Heart left ventricle (tissue), 16 donors: Measurements from ENCODE around the gene STARD7. TPM values are rescaled to one million over a fixed set of nuclear protein-coding genes. Genes with fewer than 3 reads are reported as not detected.
A peak's percentile ranks its signal among the peaks of the same experiment; 100 is the strongest.

Experiments
- ATAC-seq, 4 donors: fragments of 200-7000 bp; cut with Tn5 transposase; one replicate each; pipeline ENCODE4 v1.9.1; 2020 to 2022; ENCODE audit warnings: moderate library complexity in 4 of 4, mild to moderate bottlenecking in 3 of 4, moderate number of reproducible peaks in 1 of 4
- DNase-seq, 5 donors: peaks; one replicate each; pipeline ENCODE4 v3.0.0-alpha.2; 2020
- H3K27ac ChIP-seq, 12 donors: fragments of 200-600 bp; sonication (generic) in 4 of 12; one replicate each; pipeline versions ENCODE4 v1.5.0 to v1.8.0; 2016 to 2022; ENCODE audit warnings: mild to moderate bottlenecking in 2 of 12
- H3K27me3 ChIP-seq, 9 donors: fragments of 200-600 bp; sonication (generic) in 2 of 9; one replicate each; pipeline versions ENCODE4 v1.5.1 to v1.8.0; 2016 to 2022; ENCODE audit warnings: mild to moderate bottlenecking in 3 of 9
- H3K36me3 ChIP-seq, 9 donors: fragments of 200-600 bp; sonication (generic) in 2 of 9; one replicate each; pipeline versions ENCODE4 v1.5.0 to v1.8.0; 2018 to 2022; ENCODE audit warnings: mild to moderate bottlenecking in 2 of 9
- H3K4me1 ChIP-seq, 12 donors: fragments of 200-600 bp; sonication (generic) in 4 of 12; one replicate each; pipeline versions ENCODE4 v1.5.0 to v1.8.0; 2016 to 2022; ENCODE audit warnings: mild to moderate bottlenecking in 3 of 12
- H3K4me3 ChIP-seq, 12 donors: fragments of 200-600 bp; sonication (generic) in 4 of 12; one replicate each; pipeline versions ENCODE4 v1.5.0 to v1.8.0; 2017 to 2022; ENCODE audit warnings: mild to moderate bottlenecking in 9 of 12, moderate library complexity in 4 of 12
- H3K9me3 ChIP-seq, 12 donors: fragments of 200-600 bp; sonication (generic) in 4 of 12; one replicate each; pipeline versions ENCODE4 v1.5.0 to v1.8.0; 2016 to 2022; ENCODE audit warnings: mild to moderate bottlenecking in 1 of 12
- CTCF ChIP-seq, 12 donors: fragments of 200-600 bp; sonication (generic) in 4 of 12; IDR thresholded peaks; one replicate each; pipeline versions ENCODE4 v1.5.0 to v1.8.0; 2018 to 2022; ENCODE audit warnings: antibody characterized with exemption in 12 of 12, mild to moderate bottlenecking in 5 of 12
- POLR2A ChIP-seq, 2 donors: fragments of 450-650 bp; IDR thresholded peaks; one replicate each; pipeline ENCODE4 v1.6.1; 2017; ENCODE audit warnings: antibody characterized with exemption in 2 of 2, mild to moderate bottlenecking in 2 of 2, moderate library complexity in 2 of 2
- WGBS, 4 donors: extraction: QIAGEN DNeasy Blood & Tissue Kit in 2 of 4; methylation state at CpG; one replicate each; pipeline versions ENCODE4 v1.1.5 to v1.1.7; 2013 to 2018; 5-methylcytosine and 5-hydroxymethylcytosine counted together
- intact Hi-C, 10 donors: fragments of 100-400 bp; cut with DNase I; formaldehyde crosslinking; loops; one replicate each; pipeline versions ENCODE4 v1.11.1 to v1.14.2; 2022
- polyA plus RNA-seq, 2 donors: library from polyadenylated mRNA; stranded (reverse); fragments of 200-250 nt; gene quantifications; one replicate each; pipeline ENCODE4 v1.2.3, GENCODE V29; 2013
- total RNA-seq, 9 donors: library from RNA; depleted of rRNA in 2 of 9; stranded (reverse); fragments of >200 nt in 2 of 9; fragmentation: NEBNext Ultra II Directional in 3 of 9; extraction: Animal tissue kit (Norgen Biotek cat#: 25700) in 3 of 9; gene quantifications; one replicate each; pipeline versions ENCODE4 v1.1.0 to v1.2.4, GENCODE V29; 2016 to 2023
- donor health status: ischemic (EF 13 %, LVEDD 7.1; RV severe dilation, severe dysfunction).
- donor health status: healthy with polysubstance abuse.
- donor health status: DM: no; HTN: yes; CAD: no.
- donor health status: DM: no; HTN: no; CAD: no.
- donor health status: ischemic (EF 25% LVEDD 6.9; RV normal size, moderate dysfunction).
- donor health status: ischemic (EF 25% LVEDD 5.7; RV mildly dilated, moderate dysfunction).
- donor health status: healthy.
- donor health status: DM: yes; HTN: yes; CAD: no.
- donor health status: ischemic (EF 35%, LVEDD 5.7; RV mildly dilated, moderate dysfunction).
- donor health status: nonischemic (EF 11% LVEDD 7.7; RV severe dilation, severe dysfunction).
- donor health status: DM: yes; HTN: yes; CAD: no.
- donor health status: PGD.
- donor health status: ischemic (EF 29% LVEDD 5.4; RV normal size, mild dysfunction).
- donor health status: nonischemic (EF 23%, LVEDD 6.1; RV moderate dilation, normal function).

Gene STARD7
- total and polyA plus RNA-seq, 11 donors, result 58.3 to 526 (median 188) TPM

- DNase-seq (peak in 2 of 5 donors; percentile 9 to 32), ATAC-seq (no peak)
- H3K4me1 ChIP-seq, result peaks cover 0 to under 1% (median 0%) of the 10 kb centered on the region in 12 donors
- H3K36me3 ChIP-seq, result no peaks in the 10 kb centered on the region
- no peak overlapping the region for H3K27ac ChIP-seq
- no peak for TF ChIP-seq CTCF (IDR thresholded peaks at IDR 0.05)
- TF ChIP-seq POLR2A (IDR thresholded peaks at IDR 0.05), result no peak
- no peaks in the 10 kb centered on the region for H3K9me3 ChIP-seq
- intact Hi-C loops, result loop anchor here in 9 of 10 donors (2.0 to 10.0 kb wide), 11 partner anchors 35 to 370 kb away; partner anchors contain the start of genes NEURL3 (in 7 of the 9), TMEM127 (in 3 of the 9) and CIAO1 (in 2 of the 9)
- H3K27me3 ChIP-seq, result peaks cover 0 to 9% (median 0%) of the 10 kb centered on the region in 9 donors
- no peak overlapping the region for H3K4me3 ChIP-seq
- 72 to 84% (median 82%) methylated on average over 15 of the region's 15 CpGs for WGBS, 4 donors
Observed at GRCh38 chr2:96137321-96138178, 71.1 kb downstream of the STARD7 start.

- 72 to 88% (median 82%) methylated on average over 8 of the region's 8 CpGs for WGBS, 4 donors
- H3K9me3 ChIP-seq, result no peaks in the 10 kb centered on the region
- peaks cover 0 to 9% (median 0%) of the 10 kb centered on the region in 9 donors for H3K27me3 ChIP-seq
- no peaks in the 10 kb centered on the region for H3K4me1 ChIP-seq
- H3K27ac ChIP-seq, result no peak overlapping the region
- DNase-seq, result peak in 1 of 5 donors; percentile 37
- H3K36me3 ChIP-seq, result no peaks in the 10 kb centered on the region
- no peak for TF ChIP-seq CTCF (IDR thresholded peaks at IDR 0.05)
- no peak for TF ChIP-seq POLR2A (IDR thresholded peaks at IDR 0.05)
- H3K4me3 ChIP-seq, result no peak overlapping the region
- no peak for ATAC-seq
- intact Hi-C loops, result loop anchor here in 9 of 10 donors (5.0 to 10.0 kb wide), 9 partner anchors 36 to 371 kb away; partner anchors contain the start of genes NEURL3 (in 7 of the 9), CIAO1 (in 2 of the 9) and TMEM127 (in 2 of the 9)
Observed at GRCh38 chr2:96136129-96136720, 72.4 kb downstream of the STARD7 start.

- H3K27me3 ChIP-seq, result peaks cover 0 to 9% (median 0%) of the 10 kb centered on the region in 9 donors
- no peak overlapping the region for H3K4me3 ChIP-seq
- 82 to 90% (median 84%) methylated on average over 5 of the region's 5 CpGs for WGBS, 4 donors
- H3K36me3 ChIP-seq, result no peaks in the 10 kb centered on the region
- TF ChIP-seq POLR2A (IDR thresholded peaks at IDR 0.05) (no peak), CTCF (IDR thresholded peaks at IDR 0.05) (no peak)
- ATAC-seq, result no peak
- intact Hi-C loops, result loop anchor here in 9 of 10 donors (5.0 to 10.0 kb wide), 9 partner anchors 37 to 372 kb away; partner anchors contain the start of genes NEURL3 (in 7 of the 9), CIAO1 (in 2 of the 9) and TMEM127 (in 2 of the 9)
- H3K9me3 ChIP-seq, result no peaks in the 10 kb centered on the region
- peak in 1 of 5 donors; percentile 21 for DNase-seq
- H3K4me1 ChIP-seq, result no peaks in the 10 kb centered on the region
- no peak overlapping the region for H3K27ac ChIP-seq
Observed at GRCh38 chr2:96135621-96136020, 73.0 kb downstream of the STARD7 start.

- TF ChIP-seq POLR2A (IDR thresholded peaks at IDR 0.05) (no peak), CTCF (IDR thresholded peaks at IDR 0.05) (no peak)
- H3K27me3 ChIP-seq, result peaks cover 0 to 9% (median 0%) of the 10 kb centered on the region in 9 donors
- H3K4me1 ChIP-seq, result no peaks in the 10 kb centered on the region
- no peak for ATAC-seq
- intact Hi-C loops, result loop anchor here in 9 of 10 donors (5.0 to 10.0 kb wide), 9 partner anchors 37 to 372 kb away; partner anchors contain the start of genes NEURL3 (in 7 of the 9), CIAO1 (in 2 of the 9) and TMEM127 (in 2 of the 9)
- no peak overlapping the region for H3K27ac ChIP-seq
- H3K36me3 ChIP-seq, result no peaks in the 10 kb centered on the region
- no peak overlapping the region for H3K4me3 ChIP-seq
- no peaks in the 10 kb centered on the region for H3K9me3 ChIP-seq
- WGBS, 4 donors, result 74 to 80% (median 77%) methylated on average over 9 of the region's 9 CpGs
- DNase-seq, result no peak
Observed at GRCh38 chr2:96135171-96135570, 73.5 kb downstream of the STARD7 start.
